ENCODE results near the gene TP53BP1.

DNA sequence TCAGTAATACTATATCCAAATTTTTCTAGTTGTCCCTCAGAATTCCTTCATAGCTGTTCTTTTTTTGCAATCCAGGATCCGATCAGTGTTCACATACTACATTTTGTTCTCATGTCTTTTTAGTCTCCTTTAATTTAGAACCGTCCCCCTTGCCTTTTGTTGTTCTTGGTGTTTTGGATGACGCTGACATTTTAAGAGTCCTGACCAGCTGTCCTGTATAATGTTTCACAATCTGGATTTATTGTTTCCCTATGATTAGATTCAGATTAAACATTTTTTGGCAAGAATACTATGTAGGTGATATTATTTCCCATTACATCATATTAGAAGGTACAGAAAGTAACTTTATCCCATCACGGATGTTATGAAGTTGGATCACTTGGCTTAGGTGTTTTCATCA lies 110.6 kb downstream of the TP53BP1 start:
- TF ChIP-seq, protein P1, sequence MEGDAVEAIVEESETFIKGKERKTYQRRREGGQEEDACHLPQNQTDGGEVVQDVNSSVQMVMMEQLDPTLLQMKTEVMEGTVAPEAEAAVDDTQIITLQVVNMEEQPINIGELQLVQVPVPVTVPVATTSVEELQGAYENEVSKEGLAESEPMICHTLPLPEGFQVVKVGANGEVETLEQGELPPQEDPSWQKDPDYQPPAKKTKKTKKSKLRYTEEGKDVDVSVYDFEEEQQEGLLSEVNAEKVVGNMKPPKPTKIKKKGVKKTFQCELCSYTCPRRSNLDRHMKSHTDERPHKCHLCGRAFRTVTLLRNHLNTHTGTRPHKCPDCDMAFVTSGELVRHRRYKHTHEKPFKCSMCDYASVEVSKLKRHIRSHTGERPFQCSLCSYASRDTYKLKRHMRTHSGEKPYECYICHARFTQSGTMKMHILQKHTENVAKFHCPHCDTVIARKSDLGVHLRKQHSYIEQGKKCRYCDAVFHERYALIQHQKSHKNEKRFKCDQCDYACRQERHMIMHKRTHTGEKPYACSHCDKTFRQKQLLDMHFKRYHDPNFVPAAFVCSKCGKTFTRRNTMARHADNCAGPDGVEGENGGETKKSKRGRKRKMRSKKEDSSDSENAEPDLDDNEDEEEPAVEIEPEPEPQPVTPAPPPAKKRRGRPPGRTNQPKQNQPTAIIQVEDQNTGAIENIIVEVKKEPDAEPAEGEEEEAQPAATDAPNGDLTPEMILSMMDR (IDR thresholded peaks at IDR 0.05), result no peak
- no peak for TF ChIP-seq POLR2A (IDR thresholded peaks at IDR 0.05)
